NCI-H446 treated with DMSO at 0.1 percent for 48 hours (cell line): Measurements from ENCODE around the gene NKAIN2.
"Not testable (repeated sequence)": the region's sequence is repeated elsewhere in the genome, so short reads cannot be mapped to it uniquely, and the experiment has no call there.

ENCODE experiments used
- DNase-seq: peaks from one replicate; lab custom pipeline; 2025; lab: John Stamatoyannopoulos, UW

NKAIN2 gene

GRCh38 chr6:124694139-124694705 is 890.6 kb downstream of the NKAIN2 start:
- peak; percentile 77 for DNase-seq

GRCh38 chr6:124699038-124699437 is 895.4 kb downstream of the NKAIN2 start:
- DNase-seq: no peak

- DNase-seq: peak; percentile 21
These were observed 899.9 kb downstream of the NKAIN2 start for GRCh38 chr6:124703541-124703940.

GRCh38 chr6:124712532-124712931 is 908.9 kb downstream of the NKAIN2 start:
- DNase-seq: not testable (repeated sequence)

- no peak for DNase-seq
These were observed 911.1 kb downstream of the NKAIN2 start for GRCh38 chr6:124714728-124715127.

- DNase-seq: peak; percentile 84
These were observed 916.2 kb downstream of the NKAIN2 start for GRCh38 chr6:124719913-124720312.

- DNase-seq: no peak
These were observed 917.7 kb downstream of the NKAIN2 start for GRCh38 chr6:124721331-124721730.

- peak; percentile 76 for DNase-seq
These were observed 918.6 kb downstream of the NKAIN2 start for GRCh38 chr6:124722141-124722878.

GRCh38 chr6:124723671-124724070 is 920.0 kb downstream of the NKAIN2 start:
- DNase-seq: peak; percentile 19

- DNase-seq: not testable (repeated sequence)
These were observed 934.1 kb downstream of the NKAIN2 start for GRCh38 chr6:124737804-124738203.

- DNase-seq: no peak
These were observed 934.8 kb downstream of the NKAIN2 start for GRCh38 chr6:124738482-124738881.

- no peak for DNase-seq
These were observed 937.7 kb downstream of the NKAIN2 start for GRCh38 chr6:124741341-124741740.

- no peak for DNase-seq
These were observed 939.3 kb downstream of the NKAIN2 start for GRCh38 chr6:124742971-124743370.

GRCh38 chr6:124743420-124743819 is 939.8 kb downstream of the NKAIN2 start:
- no peak for DNase-seq

GRCh38 chr6:124747349-124747748 is 943.7 kb downstream of the NKAIN2 start:
- DNase-seq: no peak

GRCh38 chr6:124748778-124749177 is 945.1 kb downstream of the NKAIN2 start:
- DNase-seq: no peak

- no peak for DNase-seq
These were observed 949.3 kb downstream of the NKAIN2 start for GRCh38 chr6:124753001-124753400.

- no peak for DNase-seq
These were observed 950.0 kb downstream of the NKAIN2 start for GRCh38 chr6:124753562-124754105.

- no peak for DNase-seq
These were observed 951.7 kb downstream of the NKAIN2 start for GRCh38 chr6:124755321-124755720.

GRCh38 chr6:124757560-124757959 is 953.9 kb downstream of the NKAIN2 start:
- DNase-seq: no peak

GRCh38 chr6:124758663-124759062 is 955.0 kb downstream of the NKAIN2 start:
- no peak for DNase-seq

GRCh38 chr6:124765280-124765679 is 961.6 kb downstream of the NKAIN2 start:
- no peak for DNase-seq

GRCh38 chr6:124768224-124768623 is 964.6 kb downstream of the NKAIN2 start:
- DNase-seq: no peak
